NT2/D1 (cell line): Measurements from ENCODE around the gene CD163.

Source experiments
- SUZ12 ChIP-seq: IDR thresholded peaks from 2 replicates; pipeline ENCODE4 v1.6.1; 2011; ENCODE audit not compliant: insufficient read length, insufficient read depth; ENCODE audit errors: extremely low read depth
- YY1 ChIP-seq: IDR thresholded peaks from 2 replicates; pipeline ENCODE4 v1.6.1; 2011; ENCODE audit not compliant: insufficient read length, insufficient read depth
- ZNF274 ChIP-seq: IDR thresholded peaks from 2 replicates; pipeline ENCODE4 v1.6.1; 2011; ENCODE audit warnings: mild to moderate bottlenecking, low read depth, low read length

- TF ChIP-seq ZNF274, result no peak
- TF ChIP-seq SUZ12, result no peak
- no peak for TF ChIP-seq YY1
Measured at GRCh38 chr12:7441216-7441615, 62.4 kb downstream of the CD163 start.
